HTERT RPE-1 (cell line): ENCODE results near the gene MAST4.

Experiments
- in situ Hi-C: fragments of 300-500 bp; cut with MboI; formaldehyde crosslinking; loops from 4 replicates; pipeline ENCODE4 v1.14.3; 2020; ENCODE audit warnings: low sequenced_read_pairs

The MAST4 gene

DNA sequence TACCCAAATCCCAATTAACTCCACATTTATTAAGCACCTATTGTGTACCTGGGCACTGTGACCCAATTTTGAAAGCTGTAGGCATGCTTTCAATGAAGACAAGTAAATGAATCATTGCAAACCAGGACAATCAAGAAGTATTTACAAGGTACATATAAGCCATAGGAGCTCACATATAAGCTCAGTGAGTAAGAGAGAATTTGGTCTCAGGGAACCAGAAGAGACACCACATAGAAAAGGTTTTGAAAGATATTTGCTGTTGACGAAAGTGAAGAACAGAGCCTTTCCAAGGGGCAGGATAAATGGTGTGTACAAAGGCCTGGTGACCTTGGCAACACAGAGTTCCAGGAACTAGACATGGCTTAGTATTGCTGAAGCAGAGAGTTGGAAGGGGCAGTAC lies 412.8 kb downstream of the MAST4 start:
- in situ Hi-C loops, result no loop called here

DNA sequence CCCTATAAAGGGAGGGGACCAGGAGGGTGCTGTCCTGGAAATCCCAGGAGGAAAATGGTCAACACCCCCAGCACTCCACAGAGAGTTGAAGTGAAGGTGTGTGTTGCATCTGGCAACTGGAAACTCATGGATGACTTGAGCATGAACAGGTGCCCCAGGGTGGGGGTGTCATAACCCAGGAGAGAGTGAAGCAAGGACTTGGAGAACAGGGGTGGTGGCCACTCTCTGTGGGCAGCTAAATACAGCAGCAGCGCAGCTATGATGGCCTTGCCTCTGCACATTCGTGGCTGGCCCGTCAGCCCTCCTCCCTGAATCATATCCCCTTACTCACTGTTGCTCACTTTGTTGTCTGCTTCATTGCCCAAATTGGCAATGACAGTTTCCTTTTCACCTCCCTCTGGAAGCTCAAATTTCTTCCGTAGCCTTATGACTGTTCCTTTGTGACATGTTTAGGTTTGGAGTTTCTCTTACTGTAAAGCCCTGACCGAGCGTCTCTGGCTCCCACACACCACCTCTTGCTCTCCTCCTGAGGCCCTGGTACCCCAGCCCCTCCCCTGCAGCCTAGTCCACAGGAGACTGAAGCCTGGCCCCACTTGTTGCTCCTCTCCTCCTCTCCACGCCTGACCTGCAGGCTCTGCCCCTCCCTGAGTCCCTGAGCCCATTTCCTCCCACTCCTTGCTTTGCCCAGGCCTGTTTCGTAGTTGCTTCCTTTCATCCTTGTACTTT lies 414.7 kb downstream of the MAST4 start:
- in situ Hi-C loops, result no loop called here

- in situ Hi-C loops, result no loop called here
These were observed 415.2 kb downstream of the MAST4 start for GRCh38 chr5:67011422-67011821.

DNA sequence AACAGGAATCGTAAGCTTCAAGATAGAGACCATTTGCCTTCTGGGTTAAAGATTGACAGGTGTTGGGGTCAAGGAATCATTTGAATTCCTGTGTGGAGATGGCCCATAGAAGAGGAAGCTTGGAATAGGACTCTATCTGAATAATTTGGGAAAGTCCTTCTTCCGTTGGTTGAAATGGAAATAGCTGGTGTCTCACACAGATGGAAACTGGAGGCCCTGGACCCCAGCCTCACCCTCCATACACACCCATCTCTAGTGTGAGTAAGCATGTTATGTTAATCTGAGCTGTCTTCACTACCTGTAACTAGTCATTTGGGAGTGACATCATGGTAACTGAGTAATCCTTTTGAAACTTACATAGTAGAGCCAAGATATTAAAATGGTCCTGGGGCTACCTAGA lies 416.0 kb downstream of the MAST4 start:
- in situ Hi-C loops, result no loop called here

- in situ Hi-C loops, result no loop called here
These were observed 417.5 kb downstream of the MAST4 start for GRCh38 chr5:67013719-67014118.

- in situ Hi-C loops, result no loop called here
These were observed 418.0 kb downstream of the MAST4 start for GRCh38 chr5:67014191-67014590.

- in situ Hi-C loops, result no loop called here
These were observed 418.8 kb downstream of the MAST4 start for GRCh38 chr5:67014957-67015400.

DNA sequence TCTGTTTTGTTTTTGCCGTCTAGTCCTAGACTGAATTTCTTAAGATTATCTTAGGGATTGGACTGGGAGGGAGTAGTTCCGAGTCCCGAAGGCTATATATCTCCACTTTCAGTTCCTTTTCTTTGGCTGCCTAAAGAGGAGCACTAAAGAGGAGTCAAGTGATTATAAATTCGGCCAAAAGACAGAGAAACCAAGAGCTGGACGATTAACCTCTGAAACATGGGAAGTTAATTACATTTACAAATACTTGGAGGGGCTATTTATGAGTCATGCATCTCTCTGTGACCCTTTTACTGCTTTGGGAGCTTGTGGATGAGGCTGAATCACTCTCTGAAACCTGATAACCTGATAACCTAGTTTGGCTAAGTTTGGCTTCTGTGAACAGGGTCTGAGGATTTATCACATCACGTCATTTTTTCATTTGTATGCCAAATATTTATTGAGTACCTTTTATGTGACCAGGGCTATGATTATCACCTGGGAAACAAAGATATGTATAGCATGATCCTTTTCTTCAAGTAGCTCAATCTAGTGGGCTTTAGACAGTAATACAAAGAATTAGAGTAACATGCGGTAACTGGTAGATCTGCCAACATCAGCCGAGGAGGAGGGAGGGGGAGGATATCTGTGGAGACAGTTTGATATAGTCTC lies 419.5 kb downstream of the MAST4 start:
- in situ Hi-C loops, result no loop called here

DNA sequence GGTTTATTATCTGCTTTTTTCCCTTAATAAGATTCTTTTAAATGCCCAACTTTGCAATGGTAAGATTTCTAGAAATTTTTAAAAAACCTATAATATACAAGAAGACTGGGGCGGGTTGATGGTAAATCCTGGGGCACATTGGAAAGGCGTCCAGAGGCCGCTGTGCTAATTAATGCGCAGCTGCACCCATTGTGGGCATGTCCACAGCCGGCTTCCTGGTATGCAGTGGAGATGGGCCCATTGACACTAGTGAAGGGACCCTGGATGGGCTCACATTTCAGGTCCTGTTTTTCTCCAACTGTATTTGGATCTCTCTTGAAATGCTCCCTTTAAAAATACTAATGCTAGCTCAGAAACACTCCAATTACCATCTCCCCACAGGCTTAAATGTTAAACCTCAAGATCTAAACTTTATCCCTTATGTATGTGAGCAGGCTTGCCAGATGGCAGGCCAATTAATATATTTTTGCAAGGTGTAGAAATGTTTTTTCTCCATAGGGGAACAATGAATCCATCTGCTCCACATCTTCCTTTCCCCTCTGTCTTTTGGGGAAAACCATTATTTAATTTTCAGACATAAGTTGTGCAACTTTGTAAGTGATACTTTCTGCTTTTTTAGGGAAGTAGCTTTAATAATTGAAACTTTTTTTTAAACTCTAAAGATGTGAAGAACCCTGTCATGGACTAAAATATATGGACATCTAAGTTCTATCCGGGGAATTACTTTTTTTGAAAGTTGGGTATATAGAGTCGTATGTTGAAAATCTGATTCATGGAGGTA lies 423.1 kb downstream of the MAST4 start:
- in situ Hi-C loops, result no loop called here

GRCh38 chr5:67020096-67020615 lies 424.0 kb downstream of the MAST4 start:
- in situ Hi-C loops, result no loop called here

- in situ Hi-C loops, result no loop called here
These were observed 424.8 kb downstream of the MAST4 start for GRCh38 chr5:67021031-67021430.

- in situ Hi-C loops, result no loop called here
These were observed 425.3 kb downstream of the MAST4 start for GRCh38 chr5:67021521-67021920.

DNA sequence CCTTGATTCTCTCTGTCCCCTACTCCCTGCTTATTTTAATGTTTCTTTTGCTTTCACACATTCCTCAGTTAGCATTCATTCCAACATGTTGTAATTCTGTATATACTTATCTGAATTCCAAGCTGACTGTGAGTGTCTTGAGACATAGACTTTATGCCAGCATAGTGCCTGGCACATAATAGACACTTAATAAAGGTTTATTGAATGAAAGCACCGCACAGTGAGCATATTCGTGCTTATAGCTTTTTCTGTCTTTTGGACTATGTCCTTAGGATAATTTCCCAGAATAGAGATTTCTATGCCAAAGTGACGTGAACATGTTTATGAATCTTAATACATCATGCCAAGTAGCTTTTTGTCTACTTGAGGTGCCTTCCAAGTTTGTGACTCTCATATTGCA lies 425.8 kb downstream of the MAST4 start:
- in situ Hi-C loops, result no loop called here

GRCh38 chr5:67025457-67025856 lies 429.3 kb downstream of the MAST4 start:
- in situ Hi-C loops, result no loop called here

DNA sequence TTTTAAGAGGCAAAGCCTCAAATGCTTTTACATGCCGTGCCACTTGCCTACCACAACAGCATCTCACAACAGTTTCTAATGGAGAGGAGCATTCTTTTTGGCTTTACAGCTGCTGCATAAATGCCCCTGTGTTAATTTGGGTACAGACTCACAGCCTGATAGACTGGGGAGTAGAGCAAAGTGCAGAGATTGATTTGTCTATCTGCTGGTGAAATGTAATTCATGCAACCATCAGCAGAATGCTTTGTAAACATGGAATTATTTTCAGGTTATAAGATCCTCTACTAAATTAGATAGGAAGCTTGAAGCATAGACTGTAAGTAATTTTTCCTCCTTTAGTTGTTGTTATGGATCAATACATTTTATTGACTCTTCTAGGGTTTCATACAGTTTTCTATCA lies 430.1 kb downstream of the MAST4 start:
- in situ Hi-C loops, result no loop called here

GRCh38 chr5:67027171-67027570 lies 431.0 kb downstream of the MAST4 start:
- in situ Hi-C loops, result no loop called here

DNA sequence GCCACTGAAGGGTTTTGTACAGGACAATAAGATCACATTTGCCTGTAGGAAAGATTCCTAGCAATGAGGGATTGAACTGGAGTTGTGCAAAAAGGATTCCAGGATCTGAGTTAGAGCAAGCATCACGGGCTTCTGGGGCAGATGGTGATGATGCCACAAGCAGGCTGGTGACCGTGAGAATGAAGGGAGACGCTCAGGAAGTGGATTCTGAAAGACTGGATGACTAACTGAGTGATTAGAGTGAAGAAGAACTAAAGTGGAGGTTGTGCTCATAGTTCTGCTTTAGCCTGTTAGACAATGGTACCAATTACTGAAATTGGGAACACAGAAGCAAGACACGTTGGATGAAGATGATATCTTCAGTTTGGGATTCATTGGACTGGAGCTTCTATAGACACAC lies 432.2 kb downstream of the MAST4 start:
- in situ Hi-C loops, result no loop called here

DNA sequence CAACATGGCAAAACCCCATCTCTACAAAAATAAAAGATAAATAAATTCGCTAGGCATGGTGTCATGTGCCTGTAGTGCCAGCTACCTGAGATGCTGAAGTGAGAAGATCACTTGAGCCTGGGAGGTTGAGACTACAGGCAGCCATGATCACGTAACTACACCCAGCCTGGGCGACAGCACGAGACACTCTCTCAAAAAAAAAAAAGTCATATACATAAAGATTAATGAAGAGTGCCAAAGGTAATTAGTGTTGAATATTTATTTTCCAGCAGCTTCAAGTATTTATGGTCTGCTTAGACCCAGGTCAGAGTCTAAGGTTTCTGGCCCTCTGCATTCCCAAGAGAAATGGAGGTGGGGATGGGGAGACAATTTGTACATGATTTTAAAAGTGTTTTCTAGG lies 432.7 kb downstream of the MAST4 start:
- in situ Hi-C loops, result no loop called here

GRCh38 chr5:67029481-67029880 lies 433.3 kb downstream of the MAST4 start:
- in situ Hi-C loops, result no loop called here

- in situ Hi-C loops, result no loop called here
These were observed 434.3 kb downstream of the MAST4 start for GRCh38 chr5:67030289-67031056.

GRCh38 chr5:67031057-67031443 lies 434.9 kb downstream of the MAST4 start:
- in situ Hi-C loops, result no loop called here
